Measurements from ENCODE around the gene NR1D1.

- TF ChIP-seq YY1 (IDR thresholded peaks at IDR 0.05; ENCODE audit: insufficient read depth, insufficient read length) (no peak), SUZ12 (IDR thresholded peaks at IDR 0.05; ENCODE audit: extremely low read depth, insufficient read depth, insufficient read length) (no peak)
These were observed 25.6 kb downstream of the NR1D1 start for GRCh38 chr17:40074871-40075200.
